ENCODE data around the gene CRB1. TPM values are rescaled to one million over a fixed set of nuclear protein-coding genes. Genes with fewer than 3 reads are reported as not detected.

The CRB1 gene
- total and polyA plus RNA-seq, 2 experiments from 2014 or later: 0.27 to 0.56 TPM

DNA sequence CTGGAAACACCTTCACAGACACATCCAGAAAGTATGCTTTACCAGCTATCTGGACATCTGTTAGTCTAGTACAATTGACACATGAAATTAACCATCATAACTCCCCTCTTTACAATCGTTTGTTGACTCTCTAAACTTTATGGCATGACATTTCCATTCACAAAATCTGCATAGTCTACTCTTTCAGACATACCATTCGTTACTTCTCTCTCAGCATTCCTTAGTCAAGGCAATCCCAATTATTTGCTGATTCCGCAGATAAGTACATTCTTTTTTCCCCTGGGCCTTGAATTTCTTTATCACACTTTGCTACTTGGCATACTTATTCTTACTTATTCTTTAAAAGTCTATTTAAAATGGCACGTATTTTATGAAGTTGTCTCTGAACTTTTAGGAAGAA lies 15.1 kb upstream of the CRB1 start (continued):
- TF ChIP-seq NANOG (IDR thresholded peaks at IDR 0.05; ENCODE audit: borderline replicate concordance) (no peak), EZH2phosphoT487 (IDR thresholded peaks at IDR 0.05; ENCODE audit: unreplicated experiment) (no peak), POLR2AphosphoS5 (IDR thresholded peaks at IDR 0.05; ENCODE audit: low read depth) (no peak)

DNA sequence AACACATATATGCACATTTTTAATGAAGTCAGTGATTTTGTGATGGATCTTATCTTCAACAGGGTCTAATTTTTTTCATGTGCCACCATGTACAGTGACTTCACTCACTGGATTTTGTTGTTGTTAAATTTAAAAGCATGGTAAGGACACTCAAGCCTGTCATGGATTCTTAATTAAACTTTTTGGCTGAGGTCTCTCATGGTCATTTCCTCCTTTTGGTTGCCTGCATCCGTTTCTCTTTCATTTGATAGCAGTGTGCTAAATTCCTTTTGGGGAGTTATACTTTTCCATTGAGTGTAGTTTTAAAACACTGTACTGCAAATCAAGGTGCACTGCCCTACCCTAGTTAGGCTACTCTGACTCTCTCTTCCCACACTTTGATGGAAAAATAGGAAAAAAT lies 13.2 kb upstream of the CRB1 start:
- no peak overlapping the region for H3K4me2 ChIP-seq

More for the DNA sequence above, 13.2 kb upstream of the CRB1 start:
- H3K4me3 Mint-ChIP-seq: no peak overlapping the region
- no peak overlapping the region for H3K27ac Mint-ChIP-seq
- Histone ChIP-seq H3K9me2 (ENCODE audit: insufficient read depth) (no peaks in the 10 kb centered on the region), H3K27me3 (ENCODE audit: insufficient read depth) (no peaks in the 10 kb centered on the region), H4K20me1 (replicated peaks; ENCODE audit: insufficient read depth) (no peaks in the 10 kb centered on the region), H3K79me2 (replicated peaks; ENCODE audit: insufficient read depth) (no peaks in the 10 kb centered on the region), H2AFZ (no peak overlapping the region), H3K27ac (ENCODE audit: low read depth) (no peak overlapping the region), H3F3A (replicated peaks; ENCODE audit: low read depth) (no peaks in the 10 kb centered on the region), H3K4me1 (ENCODE audit: insufficient read depth) (no peaks in the 10 kb centered on the region), H3K4me3 (no peak overlapping the region), H3K36me3 (ENCODE audit: insufficient read depth) (no peaks in the 10 kb centered on the region)
- no peak for TF ChIP-seq ZNF331 (CRISPR knock-in tag; IDR thresholded peaks at IDR 0.05; ENCODE audit: low read depth)
- no peak for TF ChIP-seq EZH2 (IDR thresholded peaks at IDR 0.05; ENCODE audit: low read depth, unreplicated experiment)
- TF ChIP-seq, protein P1, sequence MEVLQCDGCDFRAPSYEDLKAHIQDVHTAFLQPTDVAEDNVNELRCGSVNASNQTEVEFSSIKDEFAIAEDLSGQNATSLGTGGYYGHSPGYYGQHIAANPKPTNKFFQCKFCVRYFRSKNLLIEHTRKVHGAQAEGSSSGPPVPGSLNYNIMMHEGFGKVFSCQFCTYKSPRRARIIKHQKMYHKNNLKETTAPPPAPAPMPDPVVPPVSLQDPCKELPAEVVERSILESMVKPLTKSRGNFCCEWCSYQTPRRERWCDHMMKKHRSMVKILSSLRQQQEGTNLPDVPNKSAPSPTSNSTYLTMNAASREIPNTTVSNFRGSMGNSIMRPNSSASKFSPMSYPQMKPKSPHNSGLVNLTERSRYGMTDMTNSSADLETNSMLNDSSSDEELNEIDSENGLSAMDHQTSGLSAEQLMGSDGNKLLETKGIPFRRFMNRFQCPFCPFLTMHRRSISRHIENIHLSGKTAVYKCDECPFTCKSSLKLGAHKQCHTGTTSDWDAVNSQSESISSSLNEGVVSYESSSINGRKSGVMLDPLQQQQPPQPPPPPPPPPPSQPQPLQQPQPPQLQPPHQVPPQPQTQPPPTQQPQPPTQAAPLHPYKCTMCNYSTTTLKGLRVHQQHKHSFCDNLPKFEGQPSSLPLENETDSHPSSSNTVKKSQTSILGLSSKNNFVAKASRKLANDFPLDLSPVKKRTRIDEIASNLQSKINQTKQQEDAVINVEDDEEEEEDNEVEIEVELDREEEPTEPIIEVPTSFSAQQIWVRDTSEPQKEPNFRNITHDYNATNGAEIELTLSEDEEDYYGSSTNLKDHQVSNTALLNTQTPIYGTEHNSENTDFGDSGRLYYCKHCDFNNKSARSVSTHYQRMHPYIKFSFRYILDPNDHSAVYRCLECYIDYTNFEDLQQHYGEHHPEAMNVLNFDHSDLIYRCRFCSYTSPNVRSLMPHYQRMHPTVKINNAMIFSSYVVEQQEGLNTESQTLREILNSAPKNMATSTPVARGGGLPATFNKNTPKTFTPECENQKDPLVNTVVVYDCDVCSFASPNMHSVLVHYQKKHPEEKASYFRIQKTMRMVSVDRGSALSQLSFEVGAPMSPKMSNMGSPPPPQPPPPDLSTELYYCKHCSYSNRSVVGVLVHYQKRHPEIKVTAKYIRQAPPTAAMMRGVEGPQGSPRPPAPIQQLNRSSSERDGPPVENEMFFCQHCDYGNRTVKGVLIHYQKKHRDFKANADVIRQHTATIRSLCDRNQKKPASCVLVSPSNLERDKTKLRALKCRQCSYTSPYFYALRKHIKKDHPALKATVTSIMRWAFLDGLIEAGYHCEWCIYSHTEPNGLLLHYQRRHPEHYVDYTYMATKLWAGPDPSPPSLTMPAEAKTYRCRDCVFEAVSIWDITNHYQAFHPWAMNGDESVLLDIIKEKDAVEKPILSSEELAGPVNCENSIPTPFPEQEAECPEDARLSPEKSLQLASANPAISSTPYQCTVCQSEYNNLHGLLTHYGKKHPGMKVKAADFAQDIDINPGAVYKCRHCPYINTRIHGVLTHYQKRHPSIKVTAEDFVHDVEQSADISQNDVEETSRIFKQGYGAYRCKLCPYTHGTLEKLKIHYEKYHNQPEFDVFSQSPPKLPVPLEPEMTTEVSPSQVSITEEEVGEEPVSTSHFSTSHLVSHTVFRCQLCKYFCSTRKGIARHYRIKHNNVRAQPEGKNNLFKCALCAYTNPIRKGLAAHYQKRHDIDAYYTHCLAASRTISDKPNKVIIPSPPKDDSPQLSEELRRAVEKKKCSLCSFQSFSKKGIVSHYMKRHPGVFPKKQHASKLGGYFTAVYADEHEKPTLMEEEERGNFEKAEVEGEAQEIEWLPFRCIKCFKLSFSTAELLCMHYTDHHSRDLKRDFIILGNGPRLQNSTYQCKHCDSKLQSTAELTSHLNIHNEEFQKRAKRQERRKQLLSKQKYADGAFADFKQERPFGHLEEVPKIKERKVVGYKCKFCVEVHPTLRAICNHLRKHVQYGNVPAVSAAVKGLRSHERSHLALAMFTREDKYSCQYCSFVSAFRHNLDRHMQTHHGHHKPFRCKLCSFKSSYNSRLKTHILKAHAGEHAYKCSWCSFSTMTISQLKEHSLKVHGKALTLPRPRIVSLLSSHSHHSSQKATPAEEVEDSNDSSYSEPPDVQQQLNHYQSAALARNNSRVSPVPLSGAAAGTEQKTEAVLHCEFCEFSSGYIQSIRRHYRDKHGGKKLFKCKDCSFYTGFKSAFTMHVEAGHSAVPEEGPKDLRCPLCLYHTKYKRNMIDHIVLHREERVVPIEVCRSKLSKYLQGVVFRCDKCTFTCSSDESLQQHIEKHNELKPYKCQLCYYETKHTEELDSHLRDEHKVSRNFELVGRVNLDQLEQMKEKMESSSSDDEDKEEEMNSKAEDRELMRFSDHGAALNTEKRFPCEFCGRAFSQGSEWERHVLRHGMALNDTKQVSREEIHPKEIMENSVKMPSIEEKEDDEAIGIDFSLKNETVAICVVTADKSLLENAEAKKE (CRISPR knock-in tag; IDR thresholded peaks at IDR 0.05): no peak
- TF ChIP-seq STAT1 (IDR thresholded peaks at IDR 0.05; ENCODE audit: unreplicated experiment): no peak
- H3K36me3 Mint-ChIP-seq (ENCODE audit: low read depth): no peaks in the 10 kb centered on the region
- H3K9me3 Mint-ChIP-seq: no peaks in the 10 kb centered on the region
- peaks cover 7% of the 10 kb centered on the region; the same call in 2 of the 3 replicates for H3K4me1 Mint-ChIP-seq
- DNase-seq (ENCODE audit: low spot score): no peak
- ATAC-seq: no peak
- no peaks in the 10 kb centered on the region for H3K27me3 Mint-ChIP-seq (ENCODE audit: insufficient read depth, low read depth, poor library complexity)
